SU-DHL-6 (cell line): ENCODE measurements around the gene UBL5.

Source experiments
- EZH2phosphoT487 ChIP-seq: fragments of 200-600 bp; sonication (generic), shearing (Covaris generic); conservative IDR thresholded peaks from 2 replicates; pipeline ENCODE4 v1.6.1; 2018; ENCODE audit warnings: mild to moderate bottlenecking, antibody characterized with exemption, low read length, moderate library complexity, mixed read lengths
- TF ChIP-seq, protein P1 (sequence below): fragments of 200-600 bp; sonication (generic); IDR thresholded peaks from one replicate; pipeline ENCODE4 v1.5.1; 2017; ENCODE audit warnings: antibody characterized with exemption, mild to moderate bottlenecking, low read length, moderate library complexity; ENCODE audit not compliant: insufficient read depth, poor library complexity, severe bottlenecking

- TF ChIP-seq, protein P1, sequence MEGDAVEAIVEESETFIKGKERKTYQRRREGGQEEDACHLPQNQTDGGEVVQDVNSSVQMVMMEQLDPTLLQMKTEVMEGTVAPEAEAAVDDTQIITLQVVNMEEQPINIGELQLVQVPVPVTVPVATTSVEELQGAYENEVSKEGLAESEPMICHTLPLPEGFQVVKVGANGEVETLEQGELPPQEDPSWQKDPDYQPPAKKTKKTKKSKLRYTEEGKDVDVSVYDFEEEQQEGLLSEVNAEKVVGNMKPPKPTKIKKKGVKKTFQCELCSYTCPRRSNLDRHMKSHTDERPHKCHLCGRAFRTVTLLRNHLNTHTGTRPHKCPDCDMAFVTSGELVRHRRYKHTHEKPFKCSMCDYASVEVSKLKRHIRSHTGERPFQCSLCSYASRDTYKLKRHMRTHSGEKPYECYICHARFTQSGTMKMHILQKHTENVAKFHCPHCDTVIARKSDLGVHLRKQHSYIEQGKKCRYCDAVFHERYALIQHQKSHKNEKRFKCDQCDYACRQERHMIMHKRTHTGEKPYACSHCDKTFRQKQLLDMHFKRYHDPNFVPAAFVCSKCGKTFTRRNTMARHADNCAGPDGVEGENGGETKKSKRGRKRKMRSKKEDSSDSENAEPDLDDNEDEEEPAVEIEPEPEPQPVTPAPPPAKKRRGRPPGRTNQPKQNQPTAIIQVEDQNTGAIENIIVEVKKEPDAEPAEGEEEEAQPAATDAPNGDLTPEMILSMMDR: no peak
- no peak for TF ChIP-seq EZH2phosphoT487
Measured at GRCh38 chr19:9808855-9809824, 18.6 kb upstream of the UBL5 start.
